D341Med (cell line): ENCODE data around the gene SF3B5.
"Not testable (repeated sequence)": the region's sequence is repeated elsewhere in the genome, so short reads cannot be mapped to it uniquely, and the experiment has no call there.

ENCODE experiments used
- DNase-seq: peaks from one replicate; pipeline ENCODE4 v3.0.0; 2012; ENCODE audit warnings: low spot score

Gene SF3B5

GRCh38 chr6:144095134-144096002 is at the start of gene SF3B5:
Gene SF3B5, minus strand, starts transcription at chr6:144095573. Its CDS starts 76 bp downstream, at chr6:144095497.
- peak; percentile 92 for DNase-seq

DNA sequence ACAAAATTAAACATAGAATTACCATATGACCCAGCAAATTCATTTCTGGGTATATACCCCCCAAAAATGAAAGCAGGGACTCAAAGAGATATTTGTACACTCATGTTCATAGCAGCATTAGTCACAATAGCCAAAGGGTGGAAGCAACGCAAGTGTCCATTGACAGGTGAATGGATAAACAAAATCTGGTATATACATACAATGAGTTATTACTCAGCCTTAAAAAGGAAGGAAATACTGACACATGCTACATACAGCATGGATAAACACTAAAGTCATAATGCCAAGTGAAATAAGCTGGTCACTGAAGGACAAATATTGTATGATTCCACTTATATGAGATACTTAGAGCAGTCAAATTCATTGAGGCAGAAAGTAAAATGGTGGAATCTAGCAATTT is 49.6 kb upstream of the SF3B5 start:
- DNase-seq = no peak

- no peak for DNase-seq
Observed at GRCh38 chr6:144143878-144144277, 48.5 kb upstream of the SF3B5 start.

DNA sequence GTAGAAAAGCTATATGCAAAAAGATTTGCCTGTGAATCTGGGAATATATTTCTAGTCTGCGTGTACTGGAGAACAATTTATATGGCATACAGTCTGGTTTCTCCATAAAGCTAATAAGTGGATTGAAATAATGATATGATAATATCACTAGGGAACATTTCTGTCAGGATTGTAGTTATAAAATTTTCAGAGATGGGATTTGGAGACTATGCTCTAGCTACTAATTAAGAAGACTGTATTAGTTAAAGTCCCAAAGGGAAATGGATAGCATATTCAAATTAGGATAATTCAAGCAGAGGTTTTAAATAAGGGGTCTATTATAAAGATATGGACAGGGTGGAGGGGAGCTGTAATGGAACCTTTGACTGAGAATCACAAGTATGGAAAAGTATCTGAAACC is 47.7 kb upstream of the SF3B5 start:
- no peak for DNase-seq

DNA sequence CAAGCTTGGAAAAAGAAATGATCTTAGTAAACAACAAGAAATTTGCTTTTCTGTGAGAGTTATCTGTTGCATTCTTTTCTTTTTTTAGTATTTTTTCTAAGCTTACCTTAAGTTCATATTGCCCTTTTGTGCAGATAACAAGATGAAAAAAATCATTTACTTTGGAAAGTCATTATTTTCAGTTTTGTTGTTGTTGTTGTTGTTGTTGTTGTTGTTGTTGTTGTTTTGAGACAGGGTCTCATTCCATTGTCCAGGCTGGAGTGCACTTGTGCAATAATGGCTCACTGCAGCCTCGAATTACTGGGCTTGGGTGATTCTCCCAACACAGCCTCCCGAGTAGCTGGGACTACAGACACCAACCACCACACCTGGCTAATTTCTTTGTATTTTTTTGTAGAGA is 46.1 kb upstream of the SF3B5 start:
- no peak for DNase-seq

DNA sequence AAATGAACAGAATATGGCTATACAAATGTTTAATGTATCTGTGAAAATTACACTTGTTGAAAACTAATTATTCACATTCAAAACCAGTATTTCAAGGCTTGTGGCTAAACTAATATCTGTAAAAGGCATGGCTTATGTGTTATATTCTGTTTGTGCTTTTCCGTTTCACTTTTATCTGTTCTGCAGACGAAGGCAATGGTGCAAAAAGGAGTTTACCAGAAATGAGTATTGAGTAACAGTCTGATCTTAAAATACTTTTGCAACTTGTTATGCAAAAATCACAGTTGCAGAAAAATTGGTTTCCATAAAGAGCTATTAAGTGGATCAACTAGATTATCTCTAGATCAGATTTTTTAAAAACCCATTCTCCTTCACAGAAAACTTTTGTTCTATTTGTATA is 45.5 kb upstream of the SF3B5 start:
- no peak for DNase-seq

- no peak for DNase-seq
Observed at GRCh38 chr6:144139817-144140216, 44.4 kb upstream of the SF3B5 start.

DNA sequence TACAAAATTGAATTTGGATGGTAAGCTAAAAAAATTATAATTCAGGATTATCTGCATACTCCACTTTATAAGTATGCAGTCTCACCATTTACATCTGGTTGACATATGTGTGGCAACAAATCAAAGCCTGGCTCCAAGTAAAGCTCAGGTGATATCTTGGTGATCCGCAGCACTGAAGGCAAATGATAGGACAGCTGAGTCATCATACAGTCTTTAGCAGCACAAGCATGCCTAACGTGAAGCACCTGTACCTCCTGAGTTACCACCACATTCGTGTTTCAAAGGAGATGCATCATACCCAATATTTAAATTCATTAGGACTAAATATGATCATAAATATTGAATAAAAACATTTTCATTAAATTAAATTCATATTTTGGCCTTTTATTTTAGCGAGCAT is 43.2 kb upstream of the SF3B5 start:
- no peak for DNase-seq

DNA sequence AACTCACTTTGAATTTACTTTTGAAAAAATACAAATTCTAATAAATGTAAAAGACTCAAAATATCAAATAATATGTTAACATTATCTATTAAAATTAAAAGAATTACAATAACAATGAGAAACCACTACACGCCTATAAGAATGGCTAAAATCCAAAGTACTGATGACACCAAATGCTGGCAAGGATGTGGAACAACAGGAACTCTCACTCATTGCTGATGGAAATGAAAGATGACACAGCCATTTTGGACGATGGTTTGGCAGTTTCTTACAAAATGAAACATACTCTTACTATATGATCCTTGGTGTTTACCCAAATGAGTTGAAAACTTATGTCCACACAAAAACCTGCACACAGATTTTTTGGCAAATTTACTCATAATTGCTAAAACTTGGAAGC is 39.4 kb upstream of the SF3B5 start:
- DNase-seq = no peak

GRCh38 chr6:144134176-144134575 is 38.8 kb upstream of the SF3B5 start:
- no peak for DNase-seq

DNA sequence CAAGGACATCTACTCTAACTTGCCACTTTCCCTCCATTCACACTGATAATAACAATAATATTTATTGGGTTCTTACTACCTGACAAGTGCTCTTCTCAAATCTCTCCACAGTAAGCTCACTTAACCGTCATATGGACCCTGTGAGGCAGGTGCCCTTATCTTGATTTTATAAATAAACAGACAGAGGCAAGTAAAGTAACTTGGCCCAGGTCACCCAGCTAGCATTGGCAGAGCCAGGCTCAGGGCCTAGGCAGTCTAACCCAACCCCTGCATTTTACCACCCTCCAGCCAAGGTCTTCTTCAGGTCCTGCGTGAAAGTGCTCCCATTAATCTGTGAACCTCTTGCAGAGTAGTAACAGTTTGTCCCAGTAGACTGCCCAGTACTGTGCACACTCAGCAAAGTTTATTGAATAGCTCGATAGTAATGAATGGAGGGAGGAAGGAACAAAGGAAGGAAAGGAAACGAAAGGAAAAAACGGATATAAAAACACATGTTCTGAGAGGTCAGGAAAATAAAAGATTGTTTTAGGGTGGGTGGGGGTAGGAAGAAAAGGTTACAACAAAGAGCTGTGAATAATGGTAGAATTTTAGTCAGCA is 38.0 kb upstream of the SF3B5 start:
- DNase-seq = no peak

- DNase-seq = not testable (repeated sequence)
Observed at GRCh38 chr6:144132167-144132690, 36.9 kb upstream of the SF3B5 start.

GRCh38 chr6:144131248-144131709 is 35.9 kb upstream of the SF3B5 start:
- DNase-seq = no peak

DNA sequence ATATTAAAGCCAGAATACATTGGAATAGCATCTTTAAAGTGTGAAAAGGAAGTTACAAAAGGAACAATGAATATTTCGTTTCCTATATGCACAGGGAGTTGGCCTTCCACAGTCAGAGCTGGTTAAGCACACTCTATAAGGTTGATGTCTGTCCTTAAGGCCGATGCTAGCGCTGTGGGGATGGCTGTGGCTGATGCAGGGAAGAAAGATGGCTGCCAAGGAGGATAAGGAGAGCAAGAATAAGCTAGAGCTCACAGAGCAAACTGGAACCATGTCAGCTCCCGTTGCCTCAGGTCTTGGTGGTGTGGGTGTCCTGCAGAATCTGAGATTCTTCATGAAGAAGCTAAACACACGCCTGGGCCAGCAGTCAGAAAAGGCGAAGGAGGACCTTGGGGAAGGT is 34.1 kb upstream of the SF3B5 start:
- DNase-seq = no peak

GRCh38 chr6:144127097-144127496 is 31.7 kb upstream of the SF3B5 start:
- no peak for DNase-seq

DNA sequence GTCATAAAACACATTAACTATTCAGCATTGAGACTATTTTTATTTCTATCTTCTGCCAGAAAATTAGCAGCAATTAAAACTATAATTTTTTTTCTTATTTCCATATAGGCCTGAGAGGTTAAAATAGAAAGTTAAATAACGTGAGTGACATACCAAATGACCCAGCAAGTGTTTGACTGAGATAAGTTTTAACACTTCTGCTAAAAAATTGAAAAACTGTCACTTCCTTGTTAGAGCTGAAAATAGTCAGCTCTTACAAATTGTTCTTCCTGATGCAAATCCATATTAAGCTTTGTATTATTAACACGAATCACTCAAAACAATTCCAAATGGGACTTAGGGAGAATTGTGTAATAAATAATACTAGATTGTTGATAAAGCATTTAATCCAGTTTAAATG is 28.5 kb upstream of the SF3B5 start:
- no peak for DNase-seq

- no peak for DNase-seq
Observed at GRCh38 chr6:144123421-144123820, 28.0 kb upstream of the SF3B5 start.

- DNase-seq = no peak
Observed at GRCh38 chr6:144122861-144123260, 27.5 kb upstream of the SF3B5 start.

- no peak for DNase-seq
Observed at GRCh38 chr6:144119376-144119775, 24.0 kb upstream of the SF3B5 start.

- no peak for DNase-seq
Observed at GRCh38 chr6:144115219-144115618, 19.8 kb upstream of the SF3B5 start.

DNA sequence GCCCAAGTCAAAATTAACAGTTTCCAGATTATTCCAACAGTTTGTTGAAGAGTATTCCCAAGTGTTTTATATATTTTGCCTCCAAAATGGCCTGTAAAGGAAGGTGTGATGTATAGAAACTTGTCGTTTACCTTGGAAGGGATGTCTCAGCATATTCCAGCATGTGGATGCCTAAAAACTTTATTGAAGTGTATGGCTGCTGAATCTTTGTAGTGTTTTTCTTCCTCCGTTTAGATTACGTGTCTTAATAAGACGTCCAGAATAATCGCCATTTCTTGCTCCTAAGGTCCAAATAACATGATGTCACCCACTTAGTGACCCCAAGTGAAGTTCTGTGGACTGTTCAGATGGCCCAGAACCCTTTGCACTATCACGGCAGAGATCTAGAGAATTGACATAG is 18.0 kb upstream of the SF3B5 start:
- no peak for DNase-seq

GRCh38 chr6:144110210-144110609 is 14.8 kb upstream of the SF3B5 start:
- no peak for DNase-seq

DNA sequence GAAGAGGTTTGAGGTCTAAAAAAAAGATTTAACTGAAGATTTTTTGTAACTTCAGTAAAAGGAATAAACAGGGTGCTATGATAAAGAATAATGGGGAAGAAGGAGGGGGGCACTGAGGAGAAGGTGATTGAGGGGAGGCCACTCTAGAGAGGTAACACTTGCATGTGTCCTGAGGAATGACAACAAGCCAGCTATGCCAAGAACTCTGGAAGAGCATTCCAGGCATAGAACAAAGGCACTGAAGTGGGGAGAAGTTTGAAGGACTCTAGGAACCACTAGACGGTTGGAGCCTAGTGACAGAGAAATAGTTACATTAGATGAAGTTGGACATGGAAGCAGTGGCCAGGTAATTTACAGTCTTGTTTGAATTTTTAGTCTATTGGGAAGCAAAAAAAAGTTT is 10.8 kb upstream of the SF3B5 start:
- no peak for DNase-seq
